K562 (cell line): ENCODE measurements around the gene ZNF236. TPM values are rescaled to one million over a fixed set of nuclear protein-coding genes. Genes with fewer than 3 reads are reported as not detected.

ENCODE experiments used
- ATAC-seq: fragments of 200-7000 bp; cut with Tn5 transposase; 3 replicates; pipeline ENCODE4 v1.9.1; 2020; ENCODE audit warnings: moderate library complexity
- BruUV-seq: library from RNA; stranded (reverse); fragments of 400-500 nt; replicated peaks from 2 replicates; lab custom pipeline; 2021; lab: Mats Ljungman, UMichigan
- CTCF ChIA-PET: fragments of 300-600 bp; formaldehyde crosslinking; extraction: SDS; loops from one replicate; lab custom pipeline; 2021; ENCODE audit warnings: low intra/inter-chr PET ratio; lab: Yijun Ruan, JAX
- POLR2A ChIA-PET: fragments of 300-600, 350-650 bp; sonication (Branson Sonifier 250); formaldehyde crosslinking; extraction: SDS; loops from one replicate; lab custom pipeline; 2021; ENCODE audit warnings: antibody characterized with exemption, inconsistent platforms; lab: Yijun Ruan, JAX
- DNase-seq, 4 experiments: peaks; one replicate each; pipeline versions ENCODE4 v3.0.0 to v3.0.0-alpha.2; 2011 to 2018; ENCODE audit warnings: low spot score in 3 of 4, mixed read lengths in 3 of 4; ENCODE audit errors: extremely low read depth in 1 of 4
- FAIRE-seq: peaks from 2 replicates; lab custom pipeline; 2011; peaks lifted over from hg19 to GRCh38; lab: Jason Lieb, UNC
- H2AFZ ChIP-seq: 2 replicates; pipeline ENCODE4 v1.6.0; 2011; ENCODE audit warnings: low read depth, low read length, control low read depth, inconsistent platforms
- H3K27ac ChIP-seq: fragments of 200-600 bp; 3 replicates; pipeline ENCODE4 v1.8.0; 2011; ENCODE audit warnings: low read depth, mild to moderate bottlenecking, control low read depth, inconsistent platforms, low read length, moderate library complexity, mixed read lengths; ENCODE audit errors: extremely low read depth
- H3K27me3 ChIP-seq, 2 experiments: fragments of 300-600 bp in 1 of 2; 2 replicates in 1 of 2; 3 replicates in 1 of 2; pipeline versions ENCODE4 v1.6.0 to v1.8.0; 2011; ENCODE audit warnings: inconsistent platforms in 2 of 2, low read length in 2 of 2, mild to moderate bottlenecking in 1 of 2, mixed read lengths in 1 of 2, moderate library complexity in 1 of 2; ENCODE audit not compliant: control insufficient read depth in 2 of 2, insufficient read depth in 2 of 2
- H3K36me3 ChIP-seq: fragments of 300-600 bp; 3 replicates; pipeline ENCODE4 v1.8.0; 2011; ENCODE audit warnings: mild to moderate bottlenecking, low read length, inconsistent platforms; ENCODE audit not compliant: control insufficient read depth, insufficient read depth
- H3K4me1 ChIP-seq, 2 experiments: fragments of 200-600 bp in 1 of 2; replicated peaks in 1 of 2; 2 replicates in 1 of 2; 3 replicates in 1 of 2; pipeline versions ENCODE4 v1.5.1 to v1.8.0; 2011; ENCODE audit warnings: inconsistent platforms in 2 of 2, low read length in 2 of 2, mild to moderate bottlenecking in 1 of 2, mixed read lengths in 1 of 2, moderate library complexity in 1 of 2; ENCODE audit not compliant: control insufficient read depth in 2 of 2, insufficient read depth in 2 of 2
- H3K4me2 ChIP-seq: 2 replicates; pipeline ENCODE4 v1.6.1; 2011; ENCODE audit warnings: low read length, control low read depth, inconsistent platforms, mixed read lengths; ENCODE audit not compliant: insufficient read depth
- H3K4me3 ChIP-seq: fragments of 200-600 bp; sonication (generic), shearing (Covaris generic); 2 replicates; pipeline ENCODE4 v1.5.1; 2016; ENCODE audit warnings: control low read depth, inconsistent platforms
- H3K79me2 ChIP-seq: fragments of 200-600 bp; 3 replicates; pipeline ENCODE4 v1.8.0; 2011; ENCODE audit warnings: low read length, inconsistent platforms; ENCODE audit not compliant: control insufficient read depth, insufficient read depth
- H3K9ac ChIP-seq, 2 experiments: 2 replicates each; pipeline versions ENCODE4 v1.6.0 to v1.6.1; 2011; ENCODE audit warnings: low read depth in 2 of 2, low read length in 2 of 2, control low read depth in 1 of 2, inconsistent platforms in 1 of 2, mild to moderate bottlenecking in 1 of 2, mixed read lengths in 1 of 2; ENCODE audit not compliant: insufficient read depth in 1 of 2
- H3K9me1 ChIP-seq: one replicate; pipeline ENCODE4 v1.6.0; 2011; ENCODE audit warnings: inconsistent platforms, mild to moderate bottlenecking, low read length, moderate library complexity; ENCODE audit not compliant: control insufficient read depth, insufficient read depth
- H3K9me3 ChIP-seq: replicated peaks from 2 replicates; pipeline ENCODE4 v1.5.1; 2011; ENCODE audit warnings: low read depth, low read length, inconsistent platforms; ENCODE audit not compliant: control insufficient read depth, insufficient read depth
- H4K20me1 ChIP-seq: replicated peaks from 2 replicates; pipeline ENCODE4 v1.6.1; 2011; ENCODE audit warnings: low read length, inconsistent platforms, mixed read lengths; ENCODE audit not compliant: control insufficient read depth, insufficient read depth
- IRF2 ChIP-seq: sonication (generic); formaldehyde crosslinking; IDR thresholded peaks from 2 replicates; pipeline ENCODE4 v1.8.1; 2022; ENCODE audit warnings: mild to moderate bottlenecking, missing genetic modification reagents
- PHB ChIP-seq: fragments of 250-450 bp; sonication (Bioruptor Pico); IDR thresholded peaks from 2 replicates; pipeline ENCODE4 v1.5.0; 2021
- XRCC4 ChIP-seq: IDR thresholded peaks from one replicate; pipeline ENCODE4 v1.6.1; 2011; ENCODE audit not compliant: insufficient read depth, insufficient read length; ENCODE audit errors: extremely low read depth
- ZNF668 ChIP-seq: fragments of 250-450 bp; sonication (Bioruptor Pico); IDR thresholded peaks from 2 replicates; pipeline ENCODE4 v1.8.0; 2022; ENCODE audit warnings: mild to moderate bottlenecking, inconsistent platforms
- ZSCAN29 ChIP-seq: fragments of 450-650 bp; IDR thresholded peaks from 2 replicates; pipeline ENCODE4 v1.6.1; 2017
- WGBS: fragments of 100-300 bp; shearing (Covaris generic); methylation state at CpG from one replicate; pipeline ENCODE4 v1.1.6; 2016; ENCODE audit warnings: low coverage, mixed read lengths; ENCODE audit not compliant: insufficient coverage; ENCODE audit errors: missing lambda C conversion rate; 5-methylcytosine and 5-hydroxymethylcytosine counted together
- in situ Hi-C: fragments of 300-500 bp; cut with MboI; formaldehyde crosslinking; loops from 4 replicates; pipeline ENCODE4 v1.15.0; 2018; ENCODE audit warnings: inconsistent platforms, mixed read lengths
- intact Hi-C: fragments of 100-400 bp; cut with micrococcal nuclease; formaldehyde crosslinking; loops from 2 replicates; pipeline ENCODE4 v1.14.2; 2022
- polyA plus RNA-seq, 8 experiments: library from polyadenylated mRNA; depleted of rRNA in 4 of 8; stranded (reverse) in 5 of 8; unstranded in 3 of 8; fragments of >200 nt; fragmentation: Nextera tagmentation in 2 of 8; fragmentation: Illumina TruSeq in 1 of 8; extraction: Ambion mirVana in 2 of 8; extraction: Trizol in 1 of 8; gene quantifications; 2 replicates each; pipeline versions ENCODE4 v1.2.1 to v1.2.3, GENCODE V29; 2011 to 2014; ENCODE audit warnings: inconsistent platforms in 1 of 8, missing spikeins in 1 of 8
- total RNA-seq, 7 experiments: library from RNA; depleted of rRNA in 6 of 7; stranded (reverse); fragments of >200 nt in 6 of 7; fragmentation: Illumina TruSeq in 2 of 7; extraction: Trizol in 2 of 7; gene quantifications; 2 replicates each; pipeline versions ENCODE4 v1.2.1 to v1.2.3, GENCODE V29; 2011 to 2021; ENCODE audit warnings: low replicate concordance in 1 of 7
- TF ChIP-seq, protein P1 (sequence below): fragments of 450-650 bp; IDR thresholded peaks from 2 replicates; pipeline ENCODE4 v1.7.0; 2016; ENCODE audit warnings: borderline replicate concordance
- TF ChIP-seq, protein P2 (sequence below): fragments of 450-650 bp; formaldehyde crosslinking; conservative IDR thresholded peaks from 2 replicates; pipeline ENCODE4 v1.4.0; 2022; ENCODE audit warnings: mild to moderate bottlenecking, missing genetic modification characterization
- TF ChIP-seq, protein P3 (sequence below): sonication (generic); formaldehyde crosslinking; IDR thresholded peaks from 2 replicates; pipeline ENCODE4 v1.8.0; 2022; ENCODE audit warnings: mild to moderate bottlenecking, missing genetic modification reagents, borderline replicate concordance

The ZNF236 gene
- total and polyA plus RNA-seq, 9 of the 15 experiments (the other 6 are each of a cell fraction or from before 2014, with no cell fraction given): 0.35 to 8.7 (median 3.4) TPM

DNA sequence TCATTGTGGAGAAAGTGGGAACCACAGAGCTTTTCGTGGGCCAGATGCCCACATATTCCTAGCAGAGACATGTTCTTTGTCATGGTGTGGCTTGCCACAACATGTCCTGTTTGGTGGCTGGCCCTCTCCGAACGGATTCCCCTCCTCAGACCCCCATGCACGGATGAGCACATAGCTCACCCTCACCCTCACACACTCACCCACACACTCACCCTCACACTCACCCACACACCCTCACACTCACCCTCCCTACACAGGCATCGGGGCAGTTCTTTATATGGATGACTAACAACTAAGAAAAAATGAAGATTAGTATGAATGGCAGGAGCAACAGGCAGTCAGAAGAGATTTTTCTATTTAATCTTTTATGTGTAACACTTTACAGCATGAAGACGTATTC lies 149.9 kb downstream of the ZNF236 start (continued):
- TF ChIP-seq, protein P1, sequence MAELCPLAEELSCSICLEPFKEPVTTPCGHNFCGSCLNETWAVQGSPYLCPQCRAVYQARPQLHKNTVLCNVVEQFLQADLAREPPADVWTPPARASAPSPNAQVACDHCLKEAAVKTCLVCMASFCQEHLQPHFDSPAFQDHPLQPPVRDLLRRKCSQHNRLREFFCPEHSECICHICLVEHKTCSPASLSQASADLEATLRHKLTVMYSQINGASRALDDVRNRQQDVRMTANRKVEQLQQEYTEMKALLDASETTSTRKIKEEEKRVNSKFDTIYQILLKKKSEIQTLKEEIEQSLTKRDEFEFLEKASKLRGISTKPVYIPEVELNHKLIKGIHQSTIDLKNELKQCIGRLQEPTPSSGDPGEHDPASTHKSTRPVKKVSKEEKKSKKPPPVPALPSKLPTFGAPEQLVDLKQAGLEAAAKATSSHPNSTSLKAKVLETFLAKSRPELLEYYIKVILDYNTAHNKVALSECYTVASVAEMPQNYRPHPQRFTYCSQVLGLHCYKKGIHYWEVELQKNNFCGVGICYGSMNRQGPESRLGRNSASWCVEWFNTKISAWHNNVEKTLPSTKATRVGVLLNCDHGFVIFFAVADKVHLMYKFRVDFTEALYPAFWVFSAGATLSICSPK: no peak
- TF ChIP-seq, all 486 proteins: peak for 0

DNA sequence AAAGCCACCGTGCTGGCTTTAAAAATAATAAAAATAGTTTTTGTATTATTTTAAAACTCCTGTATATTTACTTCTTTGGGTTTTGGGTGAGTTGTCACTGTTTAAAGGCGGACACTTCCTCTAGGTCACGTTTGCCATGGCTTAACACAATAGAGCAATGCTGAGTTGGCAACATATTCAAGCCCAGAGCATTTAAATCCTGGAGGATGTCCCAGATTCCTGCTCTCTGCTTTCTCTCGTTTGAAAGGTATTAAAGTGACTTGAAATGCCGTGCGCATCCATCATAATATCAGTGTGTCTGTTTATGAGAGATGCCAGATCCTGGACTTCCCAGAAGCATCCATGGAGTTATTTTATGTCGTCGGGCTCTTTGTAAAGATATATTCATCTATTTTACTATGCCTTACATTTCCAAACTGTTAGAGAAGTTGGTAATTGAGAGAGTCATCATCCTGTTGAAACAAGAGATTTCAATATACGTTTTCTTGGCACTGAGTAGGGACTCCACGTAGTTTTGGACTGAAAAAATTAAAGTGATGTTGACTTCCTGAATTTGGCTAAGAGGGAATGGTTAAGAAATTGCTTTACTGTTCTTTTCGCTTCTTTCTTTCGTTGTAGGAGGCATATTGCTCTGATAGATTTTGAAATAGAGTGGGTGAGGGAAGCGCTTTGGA lies 150.6 kb downstream of the ZNF236 start:
- Histone ChIP-seq H4K20me1 (no peaks in the 10 kb centered on the region), H3K4me3 (no peak overlapping the region), H3K9me3 (no peaks in the 10 kb centered on the region), H2AFZ (no peak overlapping the region), H3K36me3 (no peaks in the 10 kb centered on the region), H3K27me3 (no peaks in the 10 kb centered on the region), H3K27ac (no peak overlapping the region), H3K9ac (no peak overlapping the region), H3K79me2 (no peaks in the 10 kb centered on the region), H3K9me1 (no peaks in the 10 kb centered on the region), H3K4me2 (no peak overlapping the region), H3K4me1 (no peaks in the 10 kb centered on the region; a peak in 1 of 5 replicates)
- no TSS peak for BruUV-seq
- intact Hi-C loops (no loop called here), in situ Hi-C loops (no loop called here)
- no peak for ATAC-seq
- no peak for FAIRE-seq
- DNase-seq: no peak
- WGBS: 81% methylated on average over 10 of the region's 13 CpGs
- POLR2A ChIA-PET: no interaction called here
- CTCF ChIA-PET: no interaction called here
- TF ChIP-seq IRF2 (CRISPR knock-in tag) (no peak), ZNF668 (CRISPR knock-in tag) (no peak), XRCC4 (no peak), ZSCAN29 (no peak), PHB (no peak)
- TF ChIP-seq, protein P2, sequence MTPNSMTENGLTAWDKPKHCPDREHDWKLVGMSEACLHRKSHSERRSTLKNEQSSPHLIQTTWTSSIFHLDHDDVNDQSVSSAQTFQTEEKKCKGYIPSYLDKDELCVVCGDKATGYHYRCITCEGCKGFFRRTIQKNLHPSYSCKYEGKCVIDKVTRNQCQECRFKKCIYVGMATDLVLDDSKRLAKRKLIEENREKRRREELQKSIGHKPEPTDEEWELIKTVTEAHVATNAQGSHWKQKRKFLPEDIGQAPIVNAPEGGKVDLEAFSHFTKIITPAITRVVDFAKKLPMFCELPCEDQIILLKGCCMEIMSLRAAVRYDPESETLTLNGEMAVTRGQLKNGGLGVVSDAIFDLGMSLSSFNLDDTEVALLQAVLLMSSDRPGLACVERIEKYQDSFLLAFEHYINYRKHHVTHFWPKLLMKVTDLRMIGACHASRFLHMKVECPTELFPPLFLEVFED (CRISPR knock-in tag): no peak
- TF ChIP-seq, protein P3, sequence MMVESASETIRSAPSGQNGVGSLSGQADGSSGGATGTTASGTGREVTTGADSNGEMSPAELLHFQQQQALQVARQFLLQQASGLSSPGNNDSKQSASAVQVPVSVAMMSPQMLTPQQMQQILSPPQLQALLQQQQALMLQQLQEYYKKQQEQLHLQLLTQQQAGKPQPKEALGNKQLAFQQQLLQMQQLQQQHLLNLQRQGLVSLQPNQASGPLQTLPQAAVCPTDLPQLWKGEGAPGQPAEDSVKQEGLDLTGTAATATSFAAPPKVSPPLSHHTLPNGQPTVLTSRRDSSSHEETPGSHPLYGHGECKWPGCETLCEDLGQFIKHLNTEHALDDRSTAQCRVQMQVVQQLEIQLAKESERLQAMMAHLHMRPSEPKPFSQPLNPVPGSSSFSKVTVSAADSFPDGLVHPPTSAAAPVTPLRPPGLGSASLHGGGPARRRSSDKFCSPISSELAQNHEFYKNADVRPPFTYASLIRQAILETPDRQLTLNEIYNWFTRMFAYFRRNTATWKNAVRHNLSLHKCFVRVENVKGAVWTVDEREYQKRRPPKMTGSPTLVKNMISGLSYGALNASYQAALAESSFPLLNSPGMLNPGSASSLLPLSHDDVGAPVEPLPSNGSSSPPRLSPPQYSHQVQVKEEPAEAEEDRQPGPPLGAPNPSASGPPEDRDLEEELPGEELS: no peak
